H9 (cell line): ENCODE data around the gene CYP17A1. TPM values are rescaled to one million over a fixed set of nuclear protein-coding genes. Genes with fewer than 3 reads are reported as not detected.

ENCODE experiments used
- DNase-seq: peaks from one replicate; pipeline ENCODE4 v3.0.0-alpha.2; 2017
- H2AFZ ChIP-seq: one replicate; pipeline ENCODE4 v1.6.1; 2013; ENCODE audit warnings: mild to moderate bottlenecking, low read length, control low read depth, moderate library complexity
- H2AK5ac ChIP-seq: 2 replicates; pipeline ENCODE4 v1.6.1; 2013; ENCODE audit warnings: low read length, control low read depth, mixed read lengths; ENCODE audit not compliant: insufficient read length
- H2BK120ac ChIP-seq: one replicate; pipeline ENCODE4 v1.6.1; 2013; ENCODE audit warnings: low read depth, mild to moderate bottlenecking, low read length, control low read depth, inconsistent platforms; ENCODE audit not compliant: poor library complexity, severe bottlenecking
- H2BK12ac ChIP-seq: 2 replicates; pipeline ENCODE4 v1.6.1; 2013; ENCODE audit warnings: low read length, control low read depth, mixed read lengths, low read depth; ENCODE audit not compliant: insufficient read length
- H2BK15ac ChIP-seq: 2 replicates; pipeline ENCODE4 v1.6.1; 2013; ENCODE audit warnings: low read depth, low read length, control low read depth
- H2BK20ac ChIP-seq: one replicate; pipeline ENCODE4 v1.6.1; 2013; ENCODE audit warnings: low read depth, mild to moderate bottlenecking, low read length, control low read depth, inconsistent platforms; ENCODE audit not compliant: poor library complexity, severe bottlenecking
- H2BK5ac ChIP-seq: 2 replicates; pipeline ENCODE4 v1.6.1; 2013; ENCODE audit warnings: low read length, control low read depth, mixed read lengths; ENCODE audit not compliant: insufficient read length
- H3K14ac ChIP-seq: 2 replicates; pipeline ENCODE4 v1.6.1; 2013; ENCODE audit warnings: low read length, control low read depth; ENCODE audit not compliant: insufficient read depth
- H3K18ac ChIP-seq: 2 replicates; pipeline ENCODE4 v1.6.1; 2013; ENCODE audit warnings: low read depth, mild to moderate bottlenecking, mixed read lengths, low read length, control low read depth; ENCODE audit not compliant: insufficient read length
- H3K23ac ChIP-seq: 2 replicates; pipeline ENCODE4 v1.6.1; 2013; ENCODE audit warnings: low read length, control low read depth, mixed read lengths, low read depth; ENCODE audit not compliant: insufficient read length
- H3K23me2 ChIP-seq: 2 replicates; pipeline ENCODE4 v1.6.1; 2013; ENCODE audit warnings: low read depth, mild to moderate bottlenecking, mixed read lengths, low read length, control low read depth; ENCODE audit not compliant: insufficient read length, poor library complexity, severe bottlenecking
- H3K27ac ChIP-seq: 2 replicates; pipeline ENCODE4 v1.5.1; 2013; ENCODE audit warnings: low read length, control low read depth, mixed read lengths, low read depth; ENCODE audit not compliant: insufficient read length
- H3K27me3 ChIP-seq: 2 replicates; pipeline ENCODE4 v1.6.1; 2013; ENCODE audit warnings: low read length, control low read depth, inconsistent platforms; ENCODE audit not compliant: insufficient read depth
- H3K4ac ChIP-seq: 2 replicates; pipeline ENCODE4 v1.6.1; 2013; ENCODE audit warnings: low read depth, mild to moderate bottlenecking, control low read depth, inconsistent platforms, low read length, moderate library complexity
- H3K4me1 ChIP-seq: 2 replicates; pipeline ENCODE4 v1.6.1; 2013; ENCODE audit warnings: low read length, control low read depth, inconsistent platforms; ENCODE audit not compliant: insufficient read depth
- H3K4me2 ChIP-seq: 2 replicates; pipeline ENCODE4 v1.6.1; 2013; ENCODE audit warnings: low read length, control low read depth, mixed read lengths; ENCODE audit not compliant: insufficient read length, insufficient read depth
- H3K56ac ChIP-seq: 2 replicates; pipeline ENCODE4 v1.6.1; 2013; ENCODE audit warnings: low read depth, mild to moderate bottlenecking, mixed read lengths, low read length, control low read depth; ENCODE audit not compliant: insufficient read length
- H3K79me1 ChIP-seq: 2 replicates; pipeline ENCODE4 v1.6.1; 2013; ENCODE audit warnings: low read depth, mild to moderate bottlenecking, moderate library complexity, low read length, control low read depth, inconsistent platforms; ENCODE audit not compliant: insufficient read depth, poor library complexity, severe bottlenecking
- H3K79me2 ChIP-seq: 2 replicates; pipeline ENCODE4 v1.6.1; 2013; ENCODE audit warnings: low read length, control low read depth, inconsistent platforms; ENCODE audit not compliant: insufficient read depth
- H3K9ac ChIP-seq: 2 replicates; pipeline ENCODE4 v1.6.1; 2013; ENCODE audit warnings: low read length, control low read depth, mixed read lengths; ENCODE audit not compliant: insufficient read length; ENCODE audit errors: extremely low read depth
- H3K9me3 ChIP-seq: one replicate; pipeline ENCODE4 v1.6.1; 2013; ENCODE audit warnings: low read depth, low read length, inconsistent platforms; ENCODE audit not compliant: control insufficient read depth
- H3T11ph ChIP-seq: one replicate; pipeline ENCODE4 v1.6.1; 2013; ENCODE audit warnings: mild to moderate bottlenecking, low read length, control low read depth, inconsistent platforms
- H4K20me1 ChIP-seq: one replicate; pipeline ENCODE4 v1.6.1; 2013; ENCODE audit not compliant: control insufficient read depth, insufficient read length, insufficient read depth
- H4K5ac ChIP-seq: 2 replicates; pipeline ENCODE4 v1.6.1; 2013; ENCODE audit warnings: low read depth, mild to moderate bottlenecking, mixed read lengths, low read length, control low read depth; ENCODE audit not compliant: insufficient read length
- H4K8ac ChIP-seq: replicated peaks from 2 replicates; pipeline ENCODE4 v1.6.1; 2013; ENCODE audit warnings: low read length, control low read depth, mixed read lengths, low read depth; ENCODE audit not compliant: insufficient read length
- H4K91ac ChIP-seq: 2 replicates; pipeline ENCODE4 v1.6.1; 2013; ENCODE audit warnings: low read depth, mild to moderate bottlenecking, moderate library complexity, mixed read lengths, low read length, control low read depth; ENCODE audit not compliant: insufficient read length
- H3K27ac Mint-ChIP-seq, 3 experiments: 2 replicates in 2 of 3; 3 replicates in 1 of 3; pipeline ENCODE4 v1.8.0; 2020 to 2021; ENCODE audit warnings: mixed read lengths in 3 of 3, mild to moderate bottlenecking in 1 of 3, moderate library complexity in 1 of 3
- H3K27me3 Mint-ChIP-seq: 2 replicates; pipeline ENCODE4 v1.8.0; 2021; ENCODE audit warnings: low read depth, mild to moderate bottlenecking, moderate library complexity, mixed read lengths
- H3K36me3 Mint-ChIP-seq, 3 experiments: 2 replicates in 2 of 3; 3 replicates in 1 of 3; pipeline ENCODE4 v1.8.0; 2020 to 2021; ENCODE audit warnings: low read depth in 3 of 3, mixed read lengths in 3 of 3; ENCODE audit not compliant: insufficient read depth in 1 of 3
- H3K4me1 Mint-ChIP-seq, 2 experiments: 2 replicates each; pipeline ENCODE4 v1.8.0; 2020; ENCODE audit warnings: mixed read lengths in 2 of 2
- H3K4me3 Mint-ChIP-seq, 2 experiments: 2 replicates in 1 of 2; 3 replicates in 1 of 2; pipeline ENCODE4 v1.8.0; 2020 to 2021; ENCODE audit warnings: mild to moderate bottlenecking in 2 of 2, mixed read lengths in 2 of 2, moderate library complexity in 1 of 2
- H3K9me3 Mint-ChIP-seq, 2 experiments: 2 replicates in 1 of 2; 3 replicates in 1 of 2; pipeline ENCODE4 v1.8.0; 2020; ENCODE audit warnings: mild to moderate bottlenecking in 2 of 2, mixed read lengths in 2 of 2, moderate library complexity in 1 of 2
- WGBS: extraction: QIAGEN DNeasy Blood & Tissue Kit; methylation state at CpG from one replicate; pipeline ENCODE4 v1.1.7; 2013; ENCODE audit warnings: missing lambda C conversion rate, low lambda C conversion rate, mixed read lengths; ENCODE audit not compliant: insufficient read length; ENCODE audit errors: extremely low coverage; 5-methylcytosine and 5-hydroxymethylcytosine counted together
- total RNA-seq: library from RNA; stranded (reverse); gene quantifications from 2 replicates; pipeline ENCODE4 v1.2.1, GENCODE V29; 2021
- TF ChIP-seq, protein P1 (sequence below): fragments of 200-600 bp; sonication (generic); conservative IDR thresholded peaks from 3 replicates; pipeline ENCODE4 v1.8.0; 2021; ENCODE audit warnings: antibody characterized with exemption, mild to moderate bottlenecking

CYP17A1 gene
- total RNA-seq, 1 experiment from 2014 or later, result not detected

DNA sequence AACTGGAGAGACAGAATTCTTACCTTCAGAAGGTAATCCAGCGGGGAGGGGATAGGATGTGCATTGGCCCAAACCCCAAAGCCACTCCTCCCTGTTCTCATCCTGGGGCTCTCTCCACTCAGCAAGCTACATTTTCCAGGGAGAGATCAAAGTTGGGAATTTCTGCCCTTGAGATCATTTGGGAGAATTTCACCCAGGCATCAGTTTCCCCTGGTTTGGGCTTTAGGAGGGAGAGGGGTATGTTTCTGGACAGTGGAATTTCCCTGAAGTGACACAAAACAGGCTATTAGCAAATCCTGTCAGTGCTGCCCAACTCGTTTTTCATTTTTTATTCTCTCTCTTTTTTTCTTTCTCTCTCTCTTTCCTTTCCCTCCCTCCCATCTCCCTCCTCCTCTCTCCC, 35.7 kb downstream of the CYP17A1 start:
- Histone ChIP-seq H3K23me2 (no peaks in the 10 kb centered on the region), H3K4me1 (peaks cover 20% of the 10 kb centered on the region; the same call in 1 of the 2 replicates), H4K20me1 (peaks cover 3% of the 10 kb centered on the region), H2AFZ (no peak overlapping the region), H2BK15ac (no peak overlapping the region), H2BK12ac (no peak overlapping the region), H3K23ac (no peak overlapping the region), H3T11ph (no peak overlapping the region), H3K79me2 (no peaks in the 10 kb centered on the region), H3K27ac (peak overlapping the region; percentile 47), H3K4me2 (peak overlapping the region; percentile 40), H2AK5ac (no peak overlapping the region), H4K91ac (no peak overlapping the region), H2BK20ac (no peak overlapping the region), H3K18ac (no peak overlapping the region), H2BK5ac (no peak overlapping the region), H3K4ac (no peak overlapping the region), H4K5ac (no peak overlapping the region), H3K79me1 (no peaks in the 10 kb centered on the region), H3K56ac (no peak overlapping the region), H3K9me3 (peaks cover 4% of the 10 kb centered on the region), H4K8ac (no peak overlapping the region), H3K9ac (no peak overlapping the region), H3K27me3 (no peaks in the 10 kb centered on the region), H3K14ac (no peak overlapping the region), H2BK120ac (no peak overlapping the region)
- H3K4me1 Mint-ChIP-seq, result peaks cover 46 to 53% of the 10 kb centered on the region in 2 experiments
- no CpG with 5 or more reads among the region's 2 CpGs for WGBS
- peaks cover 6 to 15% (median 12%) of the 10 kb centered on the region in 3 experiments for H3K36me3 Mint-ChIP-seq
- H3K27me3 Mint-ChIP-seq, result no peaks in the 10 kb centered on the region; the same call in 1 of the 2 replicates
- peak; percentile 49 for DNase-seq
- H3K27ac Mint-ChIP-seq, result peak overlapping the region in 2 of 3 experiments; percentile 48 to 71; a peak in 3 of 7 replicates
- TF ChIP-seq, protein P1, sequence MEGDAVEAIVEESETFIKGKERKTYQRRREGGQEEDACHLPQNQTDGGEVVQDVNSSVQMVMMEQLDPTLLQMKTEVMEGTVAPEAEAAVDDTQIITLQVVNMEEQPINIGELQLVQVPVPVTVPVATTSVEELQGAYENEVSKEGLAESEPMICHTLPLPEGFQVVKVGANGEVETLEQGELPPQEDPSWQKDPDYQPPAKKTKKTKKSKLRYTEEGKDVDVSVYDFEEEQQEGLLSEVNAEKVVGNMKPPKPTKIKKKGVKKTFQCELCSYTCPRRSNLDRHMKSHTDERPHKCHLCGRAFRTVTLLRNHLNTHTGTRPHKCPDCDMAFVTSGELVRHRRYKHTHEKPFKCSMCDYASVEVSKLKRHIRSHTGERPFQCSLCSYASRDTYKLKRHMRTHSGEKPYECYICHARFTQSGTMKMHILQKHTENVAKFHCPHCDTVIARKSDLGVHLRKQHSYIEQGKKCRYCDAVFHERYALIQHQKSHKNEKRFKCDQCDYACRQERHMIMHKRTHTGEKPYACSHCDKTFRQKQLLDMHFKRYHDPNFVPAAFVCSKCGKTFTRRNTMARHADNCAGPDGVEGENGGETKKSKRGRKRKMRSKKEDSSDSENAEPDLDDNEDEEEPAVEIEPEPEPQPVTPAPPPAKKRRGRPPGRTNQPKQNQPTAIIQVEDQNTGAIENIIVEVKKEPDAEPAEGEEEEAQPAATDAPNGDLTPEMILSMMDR, result no peak
- H3K4me3 Mint-ChIP-seq, result no peak overlapping the region; a peak in 1 of 5 replicates
- H3K9me3 Mint-ChIP-seq, result peaks cover 5% of the 10 kb centered on the region in 2 experiments; a peak in 4 of 5 replicates
